HG03025 (cell line): ENCODE measurements around the gene BRIX1.
"Not testable (repeated sequence)": the region's sequence is repeated elsewhere in the genome, so short reads cannot be mapped to it uniquely, and the experiment has no call there.

ENCODE experiments used
- ATAC-seq: cut with Tn5 transposase; IDR thresholded peaks from one replicate; pipeline ENCODE4 v1.9.1; 2021; ENCODE audit warnings: mild to moderate bottlenecking, moderate library complexity; ENCODE audit not compliant: unreplicated experiment, low FRiP score

Gene BRIX1

DNA sequence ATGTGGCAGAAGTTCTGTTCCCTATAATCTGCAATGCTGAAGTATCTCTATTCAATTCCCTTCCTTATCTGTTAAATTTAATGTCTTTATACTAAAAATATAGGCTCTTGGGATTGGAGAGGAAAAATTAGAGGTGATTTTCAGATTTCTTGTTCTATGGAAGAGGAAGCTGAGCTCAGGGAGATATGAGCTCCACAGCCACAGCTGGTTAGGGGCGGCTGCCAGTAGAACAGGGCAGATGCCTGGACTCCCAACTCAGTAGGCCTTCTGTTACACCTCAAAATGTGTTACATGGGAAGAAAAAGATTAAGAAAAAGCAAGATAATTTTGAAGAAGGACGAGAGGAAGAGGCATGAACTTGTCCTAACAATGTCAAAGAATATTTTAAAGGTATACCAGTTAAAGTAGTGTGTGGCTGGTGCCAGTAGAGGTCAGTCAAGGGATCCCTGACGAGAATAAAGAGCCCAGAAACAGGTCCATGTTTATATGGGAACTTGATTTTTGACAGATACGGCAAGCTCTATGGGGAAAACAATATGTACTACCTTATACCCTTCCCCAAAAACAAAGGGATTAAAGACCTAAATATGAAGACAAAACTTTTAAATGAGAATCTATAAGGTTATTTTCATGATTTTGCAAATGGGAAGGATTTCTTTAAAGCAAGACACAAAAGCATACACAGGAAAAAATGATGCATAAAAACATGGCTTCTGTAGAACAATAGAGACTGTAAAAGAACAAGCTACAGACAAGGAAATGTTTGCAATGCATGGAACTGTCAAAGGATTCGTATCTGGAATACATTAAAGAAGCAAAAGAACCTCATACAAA is 42.6 kb downstream of the BRIX1 start:
- ATAC-seq, result no peak

DNA sequence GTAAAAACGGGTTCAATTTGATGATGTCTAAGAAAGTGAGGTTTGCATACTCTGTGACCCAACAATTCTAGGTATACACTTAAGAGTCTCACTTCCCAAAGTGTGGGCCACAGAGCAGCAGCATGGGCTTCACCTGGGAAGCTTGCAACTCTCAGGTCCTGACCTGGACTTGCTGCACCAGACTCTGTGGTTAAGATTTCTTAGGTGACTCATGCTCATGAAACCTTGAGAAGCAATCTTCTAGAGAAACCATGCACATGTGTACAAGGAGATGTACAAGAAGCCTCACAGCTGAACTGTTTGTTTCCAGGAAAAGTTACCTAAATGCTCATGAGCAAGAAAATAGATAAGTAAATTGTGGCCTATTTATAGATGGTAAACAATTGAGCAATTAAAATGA is 43.8 kb downstream of the BRIX1 start:
- ATAC-seq, result peak; percentile 98

DNA sequence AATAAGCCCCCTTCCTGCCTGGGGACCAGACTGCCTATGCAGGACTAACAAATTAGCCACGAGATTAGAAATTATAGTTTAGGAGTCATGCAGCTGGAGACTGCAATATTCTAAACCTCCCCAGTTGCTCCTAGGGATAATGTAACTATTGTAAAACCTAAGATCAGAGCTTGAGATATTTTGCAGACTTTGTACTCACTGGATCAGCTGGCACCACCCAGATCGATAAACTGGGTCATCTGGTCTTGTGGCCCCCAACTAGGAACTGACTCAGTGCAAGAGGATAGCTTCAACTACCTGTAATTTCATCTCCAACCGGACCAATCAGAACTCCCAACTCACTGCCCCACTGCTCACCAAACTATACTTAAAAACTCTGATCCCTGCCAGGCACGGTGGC is 52.0 kb downstream of the BRIX1 start:
- ATAC-seq, result no peak

DNA sequence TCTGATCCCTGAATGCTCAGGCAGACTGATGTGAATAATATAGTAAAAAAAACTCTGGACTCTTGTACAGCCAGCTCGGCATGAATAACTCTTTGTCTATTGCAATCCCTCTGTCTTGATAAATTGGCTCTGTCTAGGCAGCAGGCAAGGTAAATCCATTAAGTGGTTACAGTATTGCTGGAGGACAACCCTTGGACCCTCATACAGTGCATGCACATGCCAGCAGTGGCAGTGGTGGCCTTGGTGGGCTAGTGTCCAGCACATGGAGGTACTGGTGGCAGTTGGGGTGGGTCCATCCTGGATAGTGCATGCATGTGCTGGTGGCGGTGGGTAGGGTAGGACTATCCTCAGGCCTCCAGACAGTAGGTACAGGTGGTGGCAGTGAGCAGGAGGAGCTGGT is 52.7 kb downstream of the BRIX1 start:
- ATAC-seq, result no peak

DNA sequence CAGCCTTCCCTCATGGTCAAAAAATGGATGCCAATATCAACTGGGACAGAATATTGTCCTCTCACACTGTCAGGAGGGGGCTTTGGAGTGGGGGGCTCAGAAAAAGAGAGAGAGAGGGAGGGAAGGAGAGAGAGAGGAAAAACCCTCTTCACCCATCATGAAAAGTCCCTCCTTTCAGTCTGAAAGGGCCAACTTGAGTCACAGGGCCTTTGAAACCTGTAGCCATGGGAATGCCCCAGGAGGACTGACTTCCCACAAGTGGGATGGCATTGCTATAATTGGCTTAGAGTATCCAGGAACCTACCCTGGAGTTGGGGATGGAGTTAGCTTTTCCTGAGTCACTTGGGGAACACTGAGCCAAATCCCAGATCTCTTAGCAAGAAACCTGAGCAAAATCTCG is 55.0 kb downstream of the BRIX1 start:
- ATAC-seq, result no peak

DNA sequence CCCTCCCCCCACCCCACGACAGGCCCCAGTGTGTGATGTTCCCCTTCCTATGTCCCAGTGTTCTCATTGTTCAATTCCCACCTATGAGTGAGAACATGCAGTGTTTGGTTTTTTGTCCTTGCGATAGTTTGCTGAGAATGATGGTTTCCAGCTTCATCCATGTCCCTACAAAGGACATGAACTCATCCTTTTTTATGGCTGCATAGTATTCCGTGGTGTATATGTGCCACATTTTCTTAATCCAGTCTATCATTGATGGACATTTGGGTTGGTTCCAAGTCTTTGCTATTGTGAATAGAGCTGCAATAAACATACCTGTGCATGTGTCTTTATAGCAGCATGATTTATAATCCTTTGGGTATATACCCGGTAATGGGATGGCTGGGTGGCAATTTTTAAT is 56.1 kb downstream of the BRIX1 start:
- ATAC-seq, result not testable (repeated sequence)
